HL-60 (cell line): ENCODE measurements around the gene ALDH1L1.

Experiments
- CTCF ChIP-seq: IDR thresholded peaks from one replicate; pipeline ENCODE4 v1.5.1; 2011; ENCODE audit warnings: low read length, control low read depth, inconsistent platforms; ENCODE audit not compliant: insufficient read depth
- GABPA ChIP-seq: IDR thresholded peaks from 2 replicates; pipeline ENCODE4 v1.6.1; 2012; ENCODE audit warnings: low read depth
- POLR2AphosphoS5 ChIP-seq: IDR thresholded peaks from 2 replicates; pipeline ENCODE4 v1.6.1; 2012; ENCODE audit warnings: low read depth
- REST ChIP-seq: IDR thresholded peaks from 2 replicates; pipeline ENCODE4 v1.6.1; 2012; ENCODE audit warnings: low read depth; ENCODE audit not compliant: insufficient replicate concordance
- SPI1 ChIP-seq: IDR thresholded peaks from 2 replicates; pipeline ENCODE4 v1.6.1; 2012; ENCODE audit warnings: low read depth, mild to moderate bottlenecking, borderline replicate concordance

GRCh38 chr3:126136428-126137220 lies 43.8 kb downstream of the ALDH1L1 start:
- TF ChIP-seq CTCF = no peak
- no peak for TF ChIP-seq POLR2AphosphoS5
- TF ChIP-seq REST = no peak
- TF ChIP-seq SPI1 = no peak
- TF ChIP-seq GABPA = no peak
